Suprapubic skin (tissue), 4 donors: ENCODE results near the gene TBX10. TPM values are rescaled to one million over a fixed set of nuclear protein-coding genes. Genes with fewer than 3 reads are reported as not detected.
"Not testable (repeated sequence)": the region's sequence is repeated elsewhere in the genome, so short reads cannot be mapped to it uniquely, and the experiment has no call there.

ENCODE experiments used
- DNase-seq, 2 donors: peaks; one replicate each; pipeline ENCODE4 v3.0.0-alpha.2; 2019; ENCODE audit warnings: low spot score in 2 of 2
- H3K27ac ChIP-seq: fragments of 200-600 bp; sonication (generic); one replicate; pipeline ENCODE4 v1.5.1; 2019
- H3K27me3 ChIP-seq: fragments of 200-600 bp; sonication (generic); one replicate; pipeline ENCODE4 v1.5.1; 2019
- H3K36me3 ChIP-seq: fragments of 200-600 bp; sonication (generic); one replicate; pipeline ENCODE4 v1.5.1; 2019
- H3K4me1 ChIP-seq: fragments of 200-600 bp; sonication (generic); one replicate; pipeline ENCODE4 v1.5.1; 2019
- H3K4me3 ChIP-seq: fragments of 200-600 bp; sonication (generic); one replicate; pipeline ENCODE4 v1.5.1; 2019; ENCODE audit warnings: mild to moderate bottlenecking
- H3K9me3 ChIP-seq: fragments of 200-600 bp; sonication (generic); one replicate; pipeline ENCODE4 v1.5.1; 2019
- CTCF ChIP-seq, 2 donors: fragments of 200-600 bp in 1 of 2; fragments of 450-650 bp in 1 of 2; sonication (generic) in 1 of 2; IDR thresholded peaks; one replicate each; pipeline ENCODE4 v1.5.1; 2016 to 2019; ENCODE audit warnings: antibody characterized with exemption in 2 of 2, mild to moderate bottlenecking in 1 of 2, moderate library complexity in 1 of 2
- EP300 ChIP-seq: sonication (generic); formaldehyde crosslinking; IDR thresholded peaks from one replicate; pipeline ENCODE4 v1.6.1; 2017; ENCODE audit warnings: antibody characterized with exemption
- POLR2A ChIP-seq, 2 donors: fragments of 450-650 bp; IDR thresholded peaks; one replicate each; pipeline ENCODE4 v1.6.1; 2017; ENCODE audit warnings: antibody characterized with exemption in 2 of 2, mild to moderate bottlenecking in 2 of 2, moderate library complexity in 2 of 2
- POLR2AphosphoS5 ChIP-seq, 3 donors: sonication (generic); formaldehyde crosslinking; IDR thresholded peaks; one replicate each; pipeline ENCODE4 v1.6.1; 2017; ENCODE audit warnings: antibody characterized with exemption in 3 of 3
- WGBS: methylation state at CpG from one replicate; pipeline ENCODE4 v1.1.5; 2018; 5-methylcytosine and 5-hydroxymethylcytosine counted together
- total RNA-seq, 4 donors: library from RNA; depleted of rRNA; stranded (reverse); fragments of >200 nt; gene quantifications; one replicate each; pipeline ENCODE4 v1.1.0, GENCODE V29; 2016

TBX10 gene
- not detected for total RNA-seq

GRCh38 chr11:67639438-67639859, at the start of gene TBX10:
TBX10 (minus strand) TSS chr11:67639763; CDS start chr11:67639472, 291 bp downstream.
- TF ChIP-seq POLR2A (IDR thresholded peaks at IDR 0.05) (no peak), EP300 (no peak), POLR2AphosphoS5 (IDR thresholded peaks at IDR 0.05) (no peak), CTCF (IDR thresholded peaks at IDR 0.05) (no peak)
- peak in 1 of 2 donors; percentile 53 for DNase-seq

GRCh38 chr11:67689178-67689577, 49.6 kb upstream of the TBX10 start:
- no peak for TF ChIP-seq EP300
- TF ChIP-seq POLR2AphosphoS5 (IDR thresholded peaks at IDR 0.05) = no peak
- no peak for TF ChIP-seq POLR2A (IDR thresholded peaks at IDR 0.05)
- no peak for TF ChIP-seq CTCF (IDR thresholded peaks at IDR 0.05)
- Histone ChIP-seq H3K27me3 (no peaks in the 10 kb centered on the region), H3K4me3 (no peak overlapping the region), H3K36me3 (no peaks in the 10 kb centered on the region), H3K4me1 (no peaks in the 10 kb centered on the region), H3K27ac (no peak overlapping the region), H3K9me3 (no peaks in the 10 kb centered on the region)
- no peak for DNase-seq
- WGBS = 85% methylated on average over 4 of the region's 4 CpGs

More at GRCh38 chr11:67639438-67639859, at the start of gene TBX10:
- Histone ChIP-seq H3K9me3 (no peaks in the 10 kb centered on the region), H3K36me3 (no peaks in the 10 kb centered on the region), H3K4me3 (no peak within 1 kb of the TSS), H3K27me3 (peaks cover 27% of the 10 kb centered on the region), H3K27ac (no peak within 1 kb of the TSS), H3K4me1 (peaks cover 6% of the 10 kb centered on the region)
- 76% methylated on average over 16 of the region's 18 CpGs for WGBS

GRCh38 chr11:67687986-67688385, 48.4 kb upstream of the TBX10 start:
- H3K4me1 ChIP-seq = peaks cover 5% of the 10 kb centered on the region
- no peak for DNase-seq
- H3K9me3 ChIP-seq = no peaks in the 10 kb centered on the region
- H3K27me3 ChIP-seq = no peaks in the 10 kb centered on the region
- H3K27ac ChIP-seq = no peak overlapping the region
- 88% methylated on average over 2 of the region's 2 CpGs for WGBS
- TF ChIP-seq EP300 (no peak), CTCF (IDR thresholded peaks at IDR 0.05) (no peak), POLR2A (IDR thresholded peaks at IDR 0.05) (no peak), POLR2AphosphoS5 (IDR thresholded peaks at IDR 0.05) (no peak)
- no peak overlapping the region for H3K4me3 ChIP-seq
- H3K36me3 ChIP-seq = no peaks in the 10 kb centered on the region

- not testable (repeated sequence) for DNase-seq, H3K27me3 ChIP-seq, H3K9me3 ChIP-seq, H3K4me3 ChIP-seq, H3K36me3 ChIP-seq, H3K27ac ChIP-seq
- 62% methylated on average over 8 of the region's 8 CpGs for WGBS
- H3K4me1 ChIP-seq = peaks cover 23% of the 10 kb centered on the region
These were observed 46.2 kb upstream of the TBX10 start for GRCh38 chr11:67685641-67686332.

GRCh38 chr11:67682126-67683034, 42.8 kb upstream of the TBX10 start:
- H3K27me3 ChIP-seq, H3K9me3 ChIP-seq, H3K4me3 ChIP-seq, H3K36me3 ChIP-seq, DNase-seq: not testable (repeated sequence)
- H3K27ac ChIP-seq = peak overlapping the region; percentile 82
- H3K4me1 ChIP-seq = peaks cover 23% of the 10 kb centered on the region
- WGBS = 53% methylated on average over 14 of the region's 14 CpGs
